ENCODE measurements around the gene TIMELESS. TPM values are rescaled to one million over a fixed set of nuclear protein-coding genes. Genes with fewer than 3 reads are reported as not detected.

TIMELESS gene
- total and polyA plus RNA-seq, 9 of the 15 experiments (the other 6 are each of a cell fraction or from before 2014, with no cell fraction given): 11.9 to 59.2 (median 35.8) TPM

DNA sequence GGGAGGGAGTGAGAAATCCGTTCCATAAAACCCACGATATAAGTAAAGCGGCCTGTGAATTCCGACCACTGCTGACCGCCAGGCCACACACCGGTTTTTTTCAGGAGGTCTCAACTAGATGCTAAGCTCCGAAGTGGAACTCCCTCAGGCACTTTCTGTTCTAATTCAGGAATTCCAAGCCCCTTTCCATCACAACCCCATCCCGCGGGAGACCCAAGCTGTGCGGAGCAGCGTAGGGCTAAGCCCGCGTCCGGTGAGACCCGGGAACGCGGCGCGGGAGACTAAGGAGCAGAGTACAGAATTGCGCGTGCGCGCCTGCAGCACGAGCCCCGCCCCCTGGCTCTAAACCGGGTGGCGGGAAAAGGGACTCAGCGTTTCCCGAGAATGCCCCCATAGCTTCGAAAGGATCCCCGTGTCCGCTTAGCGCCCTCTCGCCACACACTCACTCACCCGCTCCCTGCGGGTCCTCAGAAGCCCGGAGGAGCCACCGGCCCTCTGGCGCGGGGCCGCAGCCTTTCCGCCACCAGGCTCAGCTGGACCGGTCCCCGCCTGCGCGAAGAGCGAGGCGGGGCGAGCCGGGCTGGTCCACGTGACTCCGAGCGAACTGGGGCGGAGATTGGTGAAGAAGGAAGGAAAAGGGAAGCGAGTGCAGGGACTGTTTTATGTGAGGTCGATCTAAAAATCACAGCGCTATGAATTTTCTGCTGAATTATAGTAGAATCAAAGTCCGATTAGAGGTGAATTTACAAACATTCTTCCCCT lies at the start of gene TIMELESS (continued):
- TF ChIP-seq, protein P1, sequence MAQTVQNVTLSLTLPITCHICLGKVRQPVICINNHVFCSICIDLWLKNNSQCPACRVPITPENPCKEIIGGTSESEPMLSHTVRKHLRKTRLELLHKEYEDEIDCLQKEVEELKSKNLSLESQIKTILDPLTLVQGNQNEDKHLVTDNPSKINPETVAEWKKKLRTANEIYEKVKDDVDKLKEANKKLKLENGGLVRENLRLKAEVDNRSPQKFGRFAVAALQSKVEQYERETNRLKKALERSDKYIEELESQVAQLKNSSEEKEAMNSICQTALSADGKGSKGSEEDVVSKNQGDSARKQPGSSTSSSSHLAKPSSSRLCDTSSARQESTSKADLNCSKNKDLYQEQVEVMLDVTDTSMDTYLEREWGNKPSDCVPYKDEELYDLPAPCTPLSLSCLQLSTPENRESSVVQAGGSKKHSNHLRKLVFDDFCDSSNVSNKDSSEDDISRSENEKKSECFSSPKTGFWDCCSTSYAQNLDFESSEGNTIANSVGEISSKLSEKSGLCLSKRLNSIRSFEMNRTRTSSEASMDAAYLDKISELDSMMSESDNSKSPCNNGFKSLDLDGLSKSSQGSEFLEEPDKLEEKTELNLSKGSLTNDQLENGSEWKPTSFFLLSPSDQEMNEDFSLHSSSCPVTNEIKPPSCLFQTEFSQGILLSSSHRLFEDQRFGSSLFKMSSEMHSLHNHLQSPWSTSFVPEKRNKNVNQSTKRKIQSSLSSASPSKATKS (CRISPR knock-in tag; IDR thresholded peaks at IDR 0.05): no peak
- TF ChIP-seq HBP1 (CRISPR knock-in tag; IDR thresholded peaks at IDR 0.05) (no peak), MAFK (IDR thresholded peaks at IDR 0.05; ENCODE audit: low read length) (no peak), HNRNPK (IDR thresholded peaks at IDR 0.05; ENCODE audit: low read depth, low read length, poor library complexity, severe bottlenecking) (no peak), HINFP (tag; conservative IDR thresholded peaks at IDR 0.05; ENCODE audit: low read depth) (peak; percentile 61; the same call in 1 of the 2 replicates), FOXK2 (conservative IDR thresholded peaks at IDR 0.05 in 1 of 2, IDR thresholded peaks at IDR 0.05 in 1 of 2; ENCODE audit: low read depth in 2 of 2) (0 out of 4 replicates have a peak, but pooled peaks of 1 of the 2 experiments have one; percentile 49), DNMT1 (IDR thresholded peaks at IDR 0.05) (no peak), ZFP36 (IDR thresholded peaks at IDR 0.05; ENCODE audit: low read depth, low read length, partially characterized antibody) (no peak), ID3 (CRISPR knock-in tag; IDR thresholded peaks at IDR 0.05) (no peak), ID3 (tag; IDR thresholded peaks at IDR 0.05) (no peak), TCF7 (IDR thresholded peaks at IDR 0.05; ENCODE audit: borderline replicate concordance) (no peak), ZNF133 (CRISPR knock-in tag; IDR thresholded peaks at IDR 0.05) (no peak), ZNF354B (CRISPR knock-in tag; IDR thresholded peaks at IDR 0.05) (no peak), MYC (IDR thresholded peaks at IDR 0.05; ENCODE audit: low read depth, low read length) (peak; percentile 80), MYC (CRISPR knock-in tag; IDR thresholded peaks at IDR 0.05; ENCODE audit: borderline replicate concordance, low read depth) (0 out of 2 replicates have a peak, but pooled peaks have one; percentile 35), XRCC5 (IDR thresholded peaks at IDR 0.05; ENCODE audit: low read depth, low read length) (peak; percentile 76; the same call in 1 of the 2 replicates), RBM34 (IDR thresholded peaks at IDR 0.05; ENCODE audit: borderline replicate concordance, insufficient read depth, low read length) (no peak), GATA2 (CRISPR knock-in tag; IDR thresholded peaks at IDR 0.05) (no peak), HDGF (IDR thresholded peaks at IDR 0.05) (no peak), SMC3 (conservative IDR thresholded peaks at IDR 0.05; ENCODE audit: insufficient read depth, low read depth, low read length) (no peak)
- TF ChIP-seq, protein P2, sequence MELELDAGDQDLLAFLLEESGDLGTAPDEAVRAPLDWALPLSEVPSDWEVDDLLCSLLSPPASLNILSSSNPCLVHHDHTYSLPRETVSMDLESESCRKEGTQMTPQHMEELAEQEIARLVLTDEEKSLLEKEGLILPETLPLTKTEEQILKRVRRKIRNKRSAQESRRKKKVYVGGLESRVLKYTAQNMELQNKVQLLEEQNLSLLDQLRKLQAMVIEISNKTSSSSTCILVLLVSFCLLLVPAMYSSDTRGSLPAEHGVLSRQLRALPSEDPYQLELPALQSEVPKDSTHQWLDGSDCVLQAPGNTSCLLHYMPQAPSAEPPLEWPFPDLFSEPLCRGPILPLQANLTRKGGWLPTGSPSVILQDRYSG (tag; conservative IDR thresholded peaks at IDR 0.05; ENCODE audit: low read depth): 0 out of 2 replicates have a peak, but pooled peaks have one; percentile 29
